Measurements from ENCODE around the gene TRAF3IP3.

The TRAF3IP3 gene

GRCh38 chr1:209802117-209802779 lies 46.4 kb downstream of the TRAF3IP3 start:
- no peak for DNase-seq (ENCODE audit: low read depth)

- DNase-seq (ENCODE audit: low read depth): no peak
Observed at GRCh38 chr1:209802780-209803152, 46.9 kb downstream of the TRAF3IP3 start.

DNA sequence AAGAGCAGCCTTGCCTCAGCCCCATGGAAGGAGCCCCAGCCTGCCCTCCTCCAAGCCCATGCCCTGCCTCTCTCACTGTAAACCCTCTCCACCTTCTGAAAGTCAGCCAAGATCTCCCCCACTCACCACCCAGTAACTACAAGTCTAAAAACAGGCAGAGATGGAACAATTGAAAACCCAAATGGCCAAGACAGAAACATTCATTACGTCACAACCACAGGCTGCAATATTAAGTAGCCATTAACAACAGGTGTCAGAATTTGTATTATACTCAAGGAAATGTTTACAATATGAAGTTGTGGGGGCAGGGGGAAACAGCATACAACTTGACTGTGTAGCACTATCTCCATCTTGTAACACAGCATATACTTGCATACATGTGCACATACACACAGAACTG lies 47.7 kb downstream of the TRAF3IP3 start:
- DNase-seq (ENCODE audit: low read depth): no peak

GRCh38 chr1:209805341-209805781 lies 49.5 kb downstream of the TRAF3IP3 start:
- no peak for DNase-seq (ENCODE audit: low read depth)

GRCh38 chr1:209805875-209806760 lies 50.3 kb downstream of the TRAF3IP3 start, which contains the start of gene IRF6:
Gene IRF6 (minus strand): TSS chr1:209806142. CDS start chr1:209801413, 4,729 bp downstream.
- DNase-seq (ENCODE audit: low read depth): peak; percentile 69

DNA sequence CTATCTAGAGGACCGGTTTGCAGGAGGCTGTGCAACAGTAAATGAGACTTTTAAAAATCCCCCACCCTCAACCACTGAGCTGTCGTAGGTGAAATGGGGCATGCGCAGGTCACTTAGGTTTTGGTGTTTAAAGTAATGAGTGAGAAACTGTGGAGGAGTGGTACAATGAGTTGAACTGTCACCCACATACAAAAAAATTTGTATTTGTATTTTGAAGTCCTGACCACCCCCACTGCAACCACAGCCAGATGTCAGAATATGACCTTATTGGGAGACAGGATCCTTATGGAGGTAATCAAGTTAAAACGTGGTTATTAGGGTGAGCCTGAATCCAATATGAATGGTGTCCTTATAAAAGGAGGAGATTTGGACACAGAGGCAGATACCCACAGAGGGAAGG lies 51.7 kb downstream of the TRAF3IP3 start:
- no peak for DNase-seq (ENCODE audit: low read depth)

DNA sequence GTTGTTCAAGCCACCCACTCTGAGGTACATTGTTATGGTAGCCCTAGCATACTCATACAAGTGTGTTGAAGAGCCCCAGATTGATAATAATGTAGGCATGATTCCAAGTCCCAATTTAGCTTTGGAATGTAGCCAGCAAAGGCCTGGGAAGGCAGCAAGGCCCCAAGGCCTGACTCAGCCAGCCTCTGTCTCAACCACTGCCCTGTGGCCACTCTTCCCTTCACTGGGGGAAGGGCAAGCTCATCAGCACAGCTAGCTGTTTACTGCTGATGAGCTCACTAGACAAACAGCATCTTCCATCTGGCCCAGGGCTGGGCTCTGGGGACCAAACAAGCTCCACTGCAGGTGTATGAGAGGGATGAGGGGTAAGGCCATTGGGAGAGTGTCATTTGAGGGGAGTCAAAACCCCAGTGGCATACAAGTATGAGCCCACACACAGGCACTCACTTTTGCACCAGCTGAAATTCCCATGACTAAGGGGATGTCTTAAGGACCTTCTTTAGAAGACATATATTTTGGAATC lies 52.3 kb downstream of the TRAF3IP3 start:
- DNase-seq (ENCODE audit: low read depth): no peak

- DNase-seq (ENCODE audit: low read depth): no peak
Observed at GRCh38 chr1:209809611-209810010, 53.8 kb downstream of the TRAF3IP3 start.

- DNase-seq (ENCODE audit: low read depth): no peak
Observed at GRCh38 chr1:209810783-209811182, 54.9 kb downstream of the TRAF3IP3 start.

DNA sequence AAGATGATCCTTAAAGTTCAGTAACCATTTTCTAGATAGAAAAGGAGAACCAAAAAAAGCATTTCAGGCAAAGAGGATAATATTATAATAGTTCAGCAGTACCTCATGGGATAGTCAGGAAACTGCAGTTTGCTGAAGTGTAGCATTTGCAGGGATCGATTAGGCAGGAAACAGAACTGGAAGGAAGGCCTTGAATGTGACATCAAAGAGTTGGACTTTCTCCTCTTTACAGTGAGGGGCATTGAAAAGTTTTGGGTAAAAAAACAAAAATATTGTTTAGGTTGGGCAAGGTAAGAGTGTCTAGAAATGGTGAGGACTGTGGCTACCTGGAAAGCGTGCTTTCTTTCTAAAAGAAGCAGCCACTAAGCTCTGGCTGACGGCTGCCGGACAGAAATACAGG lies 58.0 kb downstream of the TRAF3IP3 start:
- DNase-seq (ENCODE audit: low read depth): no peak

- no peak for DNase-seq (ENCODE audit: low read depth)
Observed at GRCh38 chr1:209815490-209815889, 59.6 kb downstream of the TRAF3IP3 start.

- no peak for DNase-seq (ENCODE audit: low read depth)
Observed at GRCh38 chr1:209815931-209816341, 60.1 kb downstream of the TRAF3IP3 start.

DNA sequence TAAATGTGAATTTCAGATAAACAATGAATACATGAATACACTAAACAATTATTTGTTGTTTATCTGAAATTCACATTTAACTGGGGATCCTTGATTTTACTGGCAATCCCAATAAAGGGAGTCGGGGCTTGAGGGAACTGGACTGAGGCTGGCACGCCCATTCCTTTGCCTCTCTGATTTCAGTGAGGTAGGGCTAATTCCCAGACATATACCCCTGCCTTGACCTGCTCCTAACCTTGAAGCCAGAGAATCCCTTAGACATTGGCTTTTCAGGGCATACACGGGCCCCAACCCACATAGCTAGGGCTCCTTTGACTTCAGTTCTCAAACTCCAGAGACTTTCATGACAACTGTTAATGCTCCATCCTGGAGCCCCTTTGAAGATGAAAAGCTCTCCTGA lies 61.1 kb downstream of the TRAF3IP3 start:
- DNase-seq (ENCODE audit: low read depth): no peak

GRCh38 chr1:209817691-209818090 lies 61.8 kb downstream of the TRAF3IP3 start:
- DNase-seq (ENCODE audit: low read depth): no peak

DNA sequence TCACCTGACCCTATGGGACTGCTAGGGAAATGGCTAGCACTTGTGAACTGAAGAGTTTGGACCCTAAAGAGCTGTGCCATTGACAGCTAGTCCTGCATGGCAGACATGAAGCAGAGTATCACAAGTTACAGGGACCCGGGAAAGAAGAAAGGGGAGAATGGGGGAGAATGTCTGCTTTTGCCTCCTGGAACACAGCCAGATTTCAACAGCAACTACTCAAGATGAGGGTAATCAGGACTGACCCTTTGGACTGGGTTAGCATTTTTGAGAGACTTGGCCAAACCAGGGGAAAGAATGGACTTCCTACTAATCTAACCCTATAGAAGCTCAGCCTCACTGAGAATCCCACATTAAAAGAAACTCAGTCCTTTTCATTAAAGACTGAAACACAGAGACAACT lies 63.2 kb downstream of the TRAF3IP3 start:
- no peak for DNase-seq (ENCODE audit: low read depth)

GRCh38 chr1:209820986-209821385 lies 65.1 kb downstream of the TRAF3IP3 start:
- DNase-seq (ENCODE audit: low read depth): no peak

GRCh38 chr1:209822706-209823105 lies 66.9 kb downstream of the TRAF3IP3 start:
- DNase-seq (ENCODE audit: low read depth): no peak

- no peak for DNase-seq (ENCODE audit: low read depth)
Observed at GRCh38 chr1:209823143-209824041, 67.5 kb downstream of the TRAF3IP3 start.

GRCh38 chr1:209825591-209826434 lies 70.0 kb downstream of the TRAF3IP3 start:
- DNase-seq (ENCODE audit: low read depth): no peak

DNA sequence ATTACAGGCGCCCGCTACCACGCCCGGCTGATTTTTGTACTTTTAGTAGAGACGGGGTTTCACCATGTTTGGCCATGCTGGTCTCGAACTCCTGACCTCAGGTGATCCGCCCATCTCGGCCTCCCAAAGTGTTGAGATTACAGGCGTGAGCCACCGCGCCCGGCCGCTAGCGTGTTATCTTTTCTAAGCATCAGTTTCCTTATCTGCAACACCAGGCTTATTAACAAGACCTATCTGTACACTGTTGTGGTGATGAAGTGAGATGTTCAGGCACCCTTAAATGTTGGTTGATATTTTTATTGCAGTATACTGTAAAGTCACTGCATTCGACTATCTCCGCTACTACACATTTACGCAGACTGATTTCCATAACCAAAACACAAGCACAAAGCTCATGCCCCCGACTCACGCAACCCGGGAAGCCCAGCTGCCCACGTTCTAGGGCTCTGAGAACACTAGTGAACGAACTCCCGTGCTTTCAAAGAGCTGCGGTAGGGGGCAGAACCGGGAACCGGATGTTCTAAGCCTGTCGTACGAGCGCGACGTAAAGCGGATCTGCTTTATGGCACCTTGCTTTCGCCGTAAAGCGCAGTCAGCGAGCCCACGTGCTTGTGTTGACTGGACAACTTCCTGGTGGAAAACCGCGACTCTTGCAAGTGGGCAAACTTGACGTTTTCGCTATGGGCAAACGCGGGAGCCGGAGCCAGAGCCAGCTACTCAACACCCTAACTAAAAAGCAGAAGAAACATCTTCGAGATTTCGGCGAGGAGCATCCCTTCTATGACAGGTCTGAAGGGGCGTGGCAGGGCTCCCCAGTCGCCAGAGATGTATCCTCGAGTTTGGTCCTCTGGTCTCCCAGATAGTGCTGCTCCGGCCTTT lies 71.8 kb downstream of the TRAF3IP3 start, which contains the start of gene UTP25:
Gene UTP25, plus strand, starts transcription at position 589 of the 879 bp plus-strand sequence. Its CDS starts 92 bp downstream, at position 681.
- peak; percentile 87 for DNase-seq (ENCODE audit: low read depth)
